Measurements from ENCODE around the gene CTCFL. TPM values are rescaled to one million over a fixed set of nuclear protein-coding genes. Genes with fewer than 3 reads are reported as not detected.

The CTCFL gene
- total and polyA plus RNA-seq, 2 of the 13 experiments (the other 11 are each of a cell fraction or from before 2014, with no cell fraction given): 0.04 TPM; not detected in 1

- Histone ChIP-seq H3K27me3 (ENCODE audit: control insufficient read depth in 1 of 2, insufficient read depth in 2 of 2, low read length in 2 of 2) (peaks cover 4 to 5% of the 10 kb centered on the region in 2 experiments; a peak in 2 of 5 replicates), H3K9me3 (ENCODE audit: low read length) (peaks cover 5% of the 10 kb centered on the region; the same call in 1 of the 2 replicates), H3K27ac (ENCODE audit: extremely low read length, insufficient read depth, low read length) (no peak overlapping the region), H3K79me2 (ENCODE audit: insufficient read depth, low read length) (no peaks in the 10 kb centered on the region), H3K9ac (ENCODE audit: insufficient read depth, low read depth, low read length) (no peak overlapping the region), H3K4me1 (ENCODE audit: insufficient read depth, low read length) (peaks cover 67% of the 10 kb centered on the region), H3K4me3 (replicated peaks in 1 of 3; ENCODE audit: insufficient read depth in 1 of 3, low read depth in 2 of 3, low read length in 3 of 3) (no peak overlapping the region), H2AFZ (ENCODE audit: low read length) (no peak overlapping the region), H3K4me2 (ENCODE audit: low read depth, low read length) (no peak overlapping the region), H4K20me1 (ENCODE audit: insufficient read depth, low read length) (no peaks in the 10 kb centered on the region), H3K36me3 (replicated peaks in 1 of 2; ENCODE audit: control insufficient read depth in 1 of 2, insufficient read depth in 2 of 2, low read length in 2 of 2) (no peaks in the 10 kb centered on the region)
- 51% methylated on average over 4 of the region's 4 CpGs for WGBS (ENCODE audit: low lambda C conversion rate)
- ATAC-seq: no peak
- FAIRE-seq: no peak
- intact Hi-C loops (cut with micrococcal nuclease; ENCODE audit: unreplicated experiment) (no loop called here), in situ Hi-C loops (cut with HindIII; ENCODE audit: extremely low pct_ligation_motif_present, low pct_unique_long_range_greater_than_20kb) (no loop called here)
- no TSS peak for BruUV-seq (replicated peaks)
- POLR2A ChIA-PET: interaction anchor here (1.1 kb wide), 1 partner anchor 25 kb away, joined by 3 read pairs; no protein-coding TSS in a partner anchor
- TF ChIP-seq TCF12 (IDR thresholded peaks at IDR 0.05): no peak
- 0 out of 2 replicates have a peak, but pooled peaks have one; percentile 12 for TF ChIP-seq TCF12 (CRISPR knock-in tag; IDR thresholded peaks at IDR 0.05)
- TF ChIP-seq DDIT3 (CRISPR knock-in tag; IDR thresholded peaks at IDR 0.05): no peak
- CTCF ChIA-PET (ENCODE audit: low intra/inter-chr PET ratio, low total read pairs): interaction anchor here (5.7 kb wide), 1 partner anchor 63 kb away, joined by 140 read pairs; no protein-coding TSS in a partner anchor
- no peak for DNase-seq (ENCODE audit: low spot score)
Observed at GRCh38 chr20:57530327-57530981, 5.5 kb upstream of the CTCFL start.

- intact Hi-C loops (cut with micrococcal nuclease; ENCODE audit: unreplicated experiment) (no loop called here), in situ Hi-C loops (cut with HindIII; ENCODE audit: extremely low pct_ligation_motif_present, low pct_unique_long_range_greater_than_20kb) (no loop called here)
- no peak for ATAC-seq
- BruUV-seq (replicated peaks): no TSS peak
- H3K27me3 ChIP-seq (ENCODE audit: control insufficient read depth in 1 of 2, insufficient read depth in 2 of 2, low read length in 2 of 2): peaks cover 2 to 5% of the 10 kb centered on the region in 2 experiments; a peak in 1 of 5 replicates
- H3K9me3 ChIP-seq (ENCODE audit: low read length): peaks cover 5% of the 10 kb centered on the region; the same call in 1 of the 2 replicates
- ChIA-PET CTCF (ENCODE audit: low intra/inter-chr PET ratio, low total read pairs) (interaction anchor here (5.7 kb wide), 1 partner anchor 63 kb away, joined by 140 read pairs; no protein-coding TSS in a partner anchor), POLR2A (interaction anchor here (1.0 to 1.1 kb wide), 2 partner anchors 25 to 31 kb away, joined by 3 read pairs; partner anchors contain the start of gene PCK1)
- no peaks in the 10 kb centered on the region for H4K20me1 ChIP-seq (ENCODE audit: insufficient read depth, low read length)
- no peak overlapping the region for H3K9ac ChIP-seq (ENCODE audit: insufficient read depth, low read depth, low read length)
- no peak for FAIRE-seq
- H3K4me1 ChIP-seq (ENCODE audit: insufficient read depth, low read length): peaks cover 67% of the 10 kb centered on the region
- no peak overlapping the region for H3K4me2 ChIP-seq (ENCODE audit: low read depth, low read length)
- H2AFZ ChIP-seq (ENCODE audit: low read length): no peak overlapping the region
- no peak for DNase-seq (ENCODE audit: low spot score)
- 64% methylated on average over 3 of the region's 3 CpGs for whole genome bisulfite sequencing (ENCODE audit: low lambda C conversion rate)
- H3K79me2 ChIP-seq (ENCODE audit: insufficient read depth, low read length): no peaks in the 10 kb centered on the region
- H3K27ac ChIP-seq (ENCODE audit: extremely low read length, insufficient read depth, low read length): no peak overlapping the region
- H3K36me3 ChIP-seq (replicated peaks in 1 of 2; ENCODE audit: control insufficient read depth in 1 of 2, insufficient read depth in 2 of 2, low read length in 2 of 2): no peaks in the 10 kb centered on the region
- H3K4me3 ChIP-seq (replicated peaks in 1 of 3; ENCODE audit: insufficient read depth in 1 of 3, low read depth in 2 of 3, low read length in 3 of 3): no peak overlapping the region
- TF ChIP-seq POLR2AphosphoS5 (IDR thresholded peaks at IDR 0.05; ENCODE audit: low read depth, low read length) (no peak), ZBTB39 (CRISPR knock-in tag; IDR thresholded peaks at IDR 0.05) (no peak), TFDP1 (CRISPR knock-in tag; IDR thresholded peaks at IDR 0.05; ENCODE audit: borderline replicate concordance) (no peak), ESRRA (CRISPR knock-in tag; IDR thresholded peaks at IDR 0.05; ENCODE audit: low read depth) (no peak), ZNF280B (CRISPR knock-in tag; IDR thresholded peaks at IDR 0.05; ENCODE audit: borderline replicate concordance) (0 out of 2 replicates have a peak, but pooled peaks have one; percentile 38), MED1 (CRISPR knock-in tag; IDR thresholded peaks at IDR 0.05) (no peak), ZNF546 (CRISPR knock-in tag; conservative IDR thresholded peaks at IDR 0.05) (no peak)
Observed at GRCh38 chr20:57529810-57530209, 4.9 kb upstream of the CTCFL start.
